ENCODE results near the gene SETD5. TPM values are rescaled to one million over a fixed set of nuclear protein-coding genes. Genes with fewer than 3 reads are reported as not detected.

The SETD5 gene
- total RNA-seq, 4 donors from 2014 or later: 57.9 to 198 (median 94.2) TPM

DNA sequence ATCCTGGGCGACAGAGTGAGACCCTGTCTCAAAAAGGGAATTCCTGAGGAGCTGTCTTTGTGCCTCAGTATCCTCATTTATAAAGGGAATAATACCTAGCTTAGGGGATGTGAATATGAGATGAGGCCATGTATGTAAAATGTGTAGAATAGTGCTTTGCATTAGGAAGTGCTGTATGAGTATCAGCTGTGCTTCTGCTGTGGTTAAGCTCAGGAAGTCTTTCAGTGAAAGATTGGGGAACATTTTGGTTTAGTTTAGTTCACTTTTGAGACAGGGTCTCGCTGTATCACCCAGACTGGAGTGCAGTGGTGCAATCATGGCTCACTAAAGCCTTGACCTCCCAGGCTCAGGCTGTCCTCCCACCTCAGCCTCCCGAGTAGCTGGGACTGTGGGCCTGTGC is 23.9 kb upstream of the SETD5 start:
- no peak for DNase-seq
- H3K4me3 ChIP-seq: no peak overlapping the region
- H3K9me3 ChIP-seq: no peaks in the 10 kb centered on the region
- H3K27me3 ChIP-seq: no peaks in the 10 kb centered on the region
- H3K27ac ChIP-seq: no peak overlapping the region
- intact Hi-C loops (cut with DNase I; ENCODE audit: low total_unique reads): no loop called here
- no peaks in the 10 kb centered on the region for H3K4me1 ChIP-seq
- TF ChIP-seq, protein P1, sequence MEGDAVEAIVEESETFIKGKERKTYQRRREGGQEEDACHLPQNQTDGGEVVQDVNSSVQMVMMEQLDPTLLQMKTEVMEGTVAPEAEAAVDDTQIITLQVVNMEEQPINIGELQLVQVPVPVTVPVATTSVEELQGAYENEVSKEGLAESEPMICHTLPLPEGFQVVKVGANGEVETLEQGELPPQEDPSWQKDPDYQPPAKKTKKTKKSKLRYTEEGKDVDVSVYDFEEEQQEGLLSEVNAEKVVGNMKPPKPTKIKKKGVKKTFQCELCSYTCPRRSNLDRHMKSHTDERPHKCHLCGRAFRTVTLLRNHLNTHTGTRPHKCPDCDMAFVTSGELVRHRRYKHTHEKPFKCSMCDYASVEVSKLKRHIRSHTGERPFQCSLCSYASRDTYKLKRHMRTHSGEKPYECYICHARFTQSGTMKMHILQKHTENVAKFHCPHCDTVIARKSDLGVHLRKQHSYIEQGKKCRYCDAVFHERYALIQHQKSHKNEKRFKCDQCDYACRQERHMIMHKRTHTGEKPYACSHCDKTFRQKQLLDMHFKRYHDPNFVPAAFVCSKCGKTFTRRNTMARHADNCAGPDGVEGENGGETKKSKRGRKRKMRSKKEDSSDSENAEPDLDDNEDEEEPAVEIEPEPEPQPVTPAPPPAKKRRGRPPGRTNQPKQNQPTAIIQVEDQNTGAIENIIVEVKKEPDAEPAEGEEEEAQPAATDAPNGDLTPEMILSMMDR (IDR thresholded peaks at IDR 0.05): no peak
- no peak for TF ChIP-seq POLR2A (IDR thresholded peaks at IDR 0.05)
- H3K36me3 ChIP-seq: no peaks in the 10 kb centered on the region

DNA sequence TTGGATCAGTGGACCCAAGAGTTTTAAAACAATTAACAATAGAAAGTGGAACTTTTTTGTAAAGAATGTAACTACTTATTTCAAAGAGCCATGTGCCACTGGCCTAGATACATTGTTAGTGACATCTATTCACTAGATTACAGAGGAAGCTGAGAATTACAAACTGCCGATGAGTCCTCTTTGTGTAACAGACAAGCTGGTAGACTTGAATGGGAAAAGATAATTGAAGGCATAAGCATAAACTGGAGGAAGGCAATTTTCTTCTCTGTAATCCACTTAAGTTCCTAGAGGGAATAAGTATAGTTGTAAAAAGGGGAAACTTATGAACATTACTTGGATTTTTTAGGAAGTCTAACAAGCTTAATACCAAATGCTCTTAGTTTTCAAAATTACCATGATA is 19.4 kb upstream of the SETD5 start:
- H3K4me3 ChIP-seq: no peak overlapping the region
- H3K27ac ChIP-seq: no peak overlapping the region
- no peaks in the 10 kb centered on the region for H3K27me3 ChIP-seq
- no peak for DNase-seq
- H3K9me3 ChIP-seq: no peaks in the 10 kb centered on the region
- H3K4me1 ChIP-seq: no peaks in the 10 kb centered on the region
- H3K36me3 ChIP-seq: no peaks in the 10 kb centered on the region
- intact Hi-C loops (cut with DNase I; ENCODE audit: low total_unique reads): no loop called here
- no peak for TF ChIP-seq POLR2A (IDR thresholded peaks at IDR 0.05)
- TF ChIP-seq, protein P1 (IDR thresholded peaks at IDR 0.05): no peak

DNA sequence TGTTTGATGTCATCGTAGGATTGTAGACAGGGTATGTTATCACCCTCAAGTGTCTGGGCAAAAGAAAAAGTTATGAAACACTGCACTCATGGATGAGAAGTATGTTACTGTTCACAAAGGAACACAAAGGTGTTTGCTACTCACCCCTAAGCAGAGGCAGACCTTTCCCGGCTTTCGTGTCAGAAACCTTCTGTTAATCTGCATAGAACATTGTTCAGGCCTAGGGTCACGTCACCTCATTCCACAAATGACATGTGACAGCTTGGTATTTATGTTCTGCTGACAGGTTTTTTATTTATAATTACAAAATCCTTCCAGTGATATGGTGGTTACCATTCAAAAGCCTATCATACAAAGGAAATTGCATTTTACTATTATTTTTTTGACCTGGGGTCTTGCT is 18.1 kb upstream of the SETD5 start:
- no peaks in the 10 kb centered on the region for H3K4me1 ChIP-seq
- no peak overlapping the region for H3K4me3 ChIP-seq
- TF ChIP-seq, protein P1 (IDR thresholded peaks at IDR 0.05): no peak
- no peak for TF ChIP-seq POLR2A (IDR thresholded peaks at IDR 0.05)
- no peak for DNase-seq
- H3K27ac ChIP-seq: no peak overlapping the region
- H3K36me3 ChIP-seq: no peaks in the 10 kb centered on the region
- H3K27me3 ChIP-seq: no peaks in the 10 kb centered on the region
- H3K9me3 ChIP-seq: no peaks in the 10 kb centered on the region
- intact Hi-C loops (cut with DNase I; ENCODE audit: low total_unique reads): no loop called here

DNA sequence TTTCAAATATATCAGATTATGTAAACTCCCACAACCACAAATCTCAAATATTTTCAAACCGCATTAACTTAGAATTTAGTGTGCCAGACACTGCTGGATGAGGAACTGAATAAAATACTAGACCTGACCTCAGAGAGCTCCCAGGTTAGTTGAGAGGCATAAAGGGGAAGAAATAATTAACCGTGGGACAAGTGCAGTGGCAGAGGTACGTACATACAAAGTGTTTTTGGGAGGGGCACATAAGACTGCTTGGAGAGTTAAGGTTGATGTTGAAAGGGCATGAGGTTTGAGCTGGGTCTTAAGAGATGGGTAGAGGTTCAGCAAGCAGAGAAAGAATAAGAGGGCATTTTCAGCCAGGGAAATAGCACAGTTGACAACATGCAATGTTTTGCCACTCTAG is 17.4 kb upstream of the SETD5 start:
- Histone ChIP-seq H3K4me3 (no peak overlapping the region), H3K4me1 (no peaks in the 10 kb centered on the region), H3K27ac (no peak overlapping the region), H3K27me3 (no peaks in the 10 kb centered on the region), H3K36me3 (no peaks in the 10 kb centered on the region), H3K9me3 (no peaks in the 10 kb centered on the region)
- intact Hi-C loops (cut with DNase I; ENCODE audit: low total_unique reads): no loop called here
- TF ChIP-seq, protein P1 (IDR thresholded peaks at IDR 0.05): no peak
- no peak for TF ChIP-seq POLR2A (IDR thresholded peaks at IDR 0.05)
- no peak for DNase-seq

DNA sequence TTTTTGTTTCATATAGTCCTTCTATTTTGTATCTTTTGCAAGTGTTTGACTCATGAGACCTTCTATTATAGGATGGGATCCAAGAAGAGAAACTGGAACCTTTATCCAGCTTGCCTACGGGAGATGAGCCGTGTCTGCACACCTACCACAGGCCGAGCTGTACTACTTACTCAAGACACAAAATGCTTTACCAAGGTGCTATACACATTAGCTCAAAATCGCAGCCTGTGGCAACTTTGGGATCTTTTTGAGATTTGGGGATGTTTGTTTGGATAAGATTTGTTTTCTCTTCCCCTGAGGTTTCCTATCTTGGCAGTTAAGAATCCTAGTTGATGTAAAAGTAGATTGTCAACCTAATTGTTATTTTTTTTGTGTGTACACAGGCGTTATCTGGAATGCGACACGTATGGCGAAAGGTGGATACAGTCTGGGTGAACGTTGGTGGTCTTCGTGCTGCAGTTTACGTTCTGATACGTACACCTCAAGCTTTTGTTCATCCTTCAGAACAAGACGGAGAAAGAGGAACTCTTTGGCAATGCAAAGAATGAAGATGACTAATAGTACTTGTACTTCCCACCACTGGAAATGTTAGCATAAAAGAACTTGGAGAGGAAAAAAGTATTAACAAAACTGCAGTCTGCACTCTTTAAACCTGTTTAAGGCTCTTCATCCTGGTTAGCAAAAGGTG is 13.1 kb upstream of the SETD5 start:
- H3K9me3 ChIP-seq: no peaks in the 10 kb centered on the region
- H3K4me3 ChIP-seq: no peak overlapping the region
- no peaks in the 10 kb centered on the region for H3K4me1 ChIP-seq
- no peaks in the 10 kb centered on the region for H3K27me3 ChIP-seq
- H3K36me3 ChIP-seq: no peaks in the 10 kb centered on the region
- DNase-seq: no peak
- H3K27ac ChIP-seq: no peak overlapping the region
- TF ChIP-seq, protein P1 (IDR thresholded peaks at IDR 0.05): no peak
- no peak for TF ChIP-seq POLR2A (IDR thresholded peaks at IDR 0.05)
- intact Hi-C loops (cut with DNase I; ENCODE audit: low total_unique reads): no loop called here

Measured in uterus (tissue), 4 donors.